HepG2 (cell line): Measurements from ENCODE around the gene TMEM258. TPM values are rescaled to one million over a fixed set of nuclear protein-coding genes. Genes with fewer than 3 reads are reported as not detected.
A peak's percentile ranks its signal among the peaks of the same experiment; 100 is the strongest.

Experiments
- ATF7-NPFF ChIP-seq: sonication (generic); formaldehyde crosslinking; IDR thresholded peaks from 2 replicates; pipeline ENCODE4 v1.8.1; 2023; ENCODE audit warnings: mild to moderate bottlenecking, low read depth, missing genetic modification reagents, moderate library complexity
- HNRNPL ChIP-seq: fragments of 200-400 bp; formaldehyde crosslinking; IDR thresholded peaks from 2 replicates; pipeline ENCODE4 v1.6.1; 2017; ENCODE audit warnings: mild to moderate bottlenecking, low read depth, low read length
- MIER3 ChIP-seq: IDR thresholded peaks from 2 replicates; pipeline ENCODE4 v1.6.1; 2016; ENCODE audit warnings: missing compliant biosample characterization, borderline replicate concordance
- NR2F2 ChIP-seq: IDR thresholded peaks from 2 replicates; pipeline ENCODE4 v1.6.1; 2012; ENCODE audit warnings: low read depth, inconsistent platforms, borderline replicate concordance
- SOX5 ChIP-seq: IDR thresholded peaks from 2 replicates; pipeline ENCODE4 v1.6.1; 2016; ENCODE audit warnings: borderline replicate concordance
- WIZ ChIP-seq: sonication (generic); formaldehyde crosslinking; IDR thresholded peaks from 2 replicates; pipeline ENCODE4 v1.5.1; 2020; ENCODE audit warnings: mild to moderate bottlenecking, missing genetic modification reagents
- ZNF496 ChIP-seq: sonication (generic); formaldehyde crosslinking; IDR thresholded peaks from 2 replicates; pipeline ENCODE4 v1.8.1; 2023; ENCODE audit warnings: mild to moderate bottlenecking, moderate library complexity, missing genetic modification reagents; ENCODE audit not compliant: insufficient replicate concordance
- ZNF660 ChIP-seq: sonication (generic); formaldehyde crosslinking; IDR thresholded peaks from 2 replicates; pipeline ENCODE4 v1.5.1; 2020; ENCODE audit warnings: mild to moderate bottlenecking, low read depth, missing genetic modification reagents, borderline replicate concordance
- polyA plus RNA-seq, 8 experiments: library from polyadenylated mRNA; depleted of rRNA in 3 of 8; stranded (reverse) in 7 of 8; unstranded in 1 of 8; fragments of >200 nt; fragmentation: Illumina TruSeq in 4 of 8; extraction: Trizol in 4 of 8; gene quantifications; 2 replicates each; pipeline versions ENCODE4 v1.2.1 to v1.2.3, GENCODE V29; 2011 to 2016; ENCODE audit warnings: low read depth in 4 of 8, missing spikeins in 1 of 8, mixed read lengths in 1 of 8; ENCODE audit not compliant: insufficient read depth in 1 of 8
- total RNA-seq, 5 experiments: library from RNA; depleted of rRNA; stranded (reverse); fragments of >200 nt; fragmentation: Illumina TruSeq; extraction: Trizol; gene quantifications; 2 replicates each; pipeline ENCODE4 v1.2.3, GENCODE V29; 2016; ENCODE audit warnings: low read depth in 1 of 5
- TF ChIP-seq, protein P1 (sequence below): sonication (generic); formaldehyde crosslinking; IDR thresholded peaks from 2 replicates; pipeline ENCODE4 v1.5.0; 2020; ENCODE audit warnings: missing genetic modification reagents, mild to moderate bottlenecking, borderline replicate concordance
- TF ChIP-seq, protein P2 (sequence below): sonication (generic); formaldehyde crosslinking; IDR thresholded peaks from 2 replicates; pipeline ENCODE4 v1.5.0; 2020; ENCODE audit warnings: missing genetic modification reagents
- TF ChIP-seq, protein P3 (sequence below): sonication (generic); formaldehyde crosslinking; IDR thresholded peaks from 2 replicates; pipeline ENCODE4 v1.8.0; 2022; ENCODE audit warnings: mild to moderate bottlenecking, missing genetic modification reagents, borderline replicate concordance
- TF ChIP-seq, protein P4 (sequence below): sonication (generic); formaldehyde crosslinking; IDR thresholded peaks from 2 replicates; pipeline ENCODE4 v1.9.0; 2021; ENCODE audit warnings: mild to moderate bottlenecking, missing genetic modification reagents
- TF ChIP-seq, protein P5 (sequence below): sonication (generic); formaldehyde crosslinking; IDR thresholded peaks from 2 replicates; pipeline ENCODE4 v1.4.0; 2020; ENCODE audit warnings: missing genetic modification reagents

TMEM258 gene
- total and polyA plus RNA-seq, 2 of the 13 experiments (the other 11 are each of a cell fraction or from before 2014, with no cell fraction given) = 175 to 424 TPM

- TF ChIP-seq, protein P1, sequence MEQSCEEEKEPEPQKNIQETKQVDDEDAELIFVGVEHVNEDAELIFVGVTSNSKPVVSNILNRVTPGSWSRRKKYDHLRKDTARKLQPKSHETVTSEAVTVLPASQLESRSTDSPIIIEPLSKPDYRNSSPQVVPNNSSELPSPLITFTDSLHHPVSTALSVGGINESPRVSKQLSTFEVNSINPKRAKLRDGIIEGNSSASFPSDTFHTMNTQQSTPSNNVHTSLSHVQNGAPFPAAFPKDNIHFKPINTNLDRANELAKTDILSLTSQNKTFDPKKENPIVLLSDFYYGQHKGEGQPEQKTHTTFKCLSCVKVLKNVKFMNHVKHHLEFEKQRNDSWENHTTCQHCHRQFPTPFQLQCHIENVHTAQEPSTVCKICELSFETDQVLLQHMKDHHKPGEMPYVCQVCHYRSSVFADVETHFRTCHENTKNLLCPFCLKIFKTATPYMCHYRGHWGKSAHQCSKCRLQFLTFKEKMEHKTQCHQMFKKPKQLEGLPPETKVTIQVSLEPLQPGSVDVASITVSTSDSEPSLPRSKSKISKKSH (CRISPR knock-in tag) = no peak; the same call in 1 of the 2 replicates
- TF ChIP-seq MIER3 (CRISPR knock-in tag) (peak; percentile 70; the same call in 1 of the 2 replicates), HNRNPL (peak; percentile 88), SOX5 (CRISPR knock-in tag) (peak; percentile 60; the same call in 1 of the 2 replicates), ZNF660 (CRISPR knock-in tag) (no peak; the same call in 1 of the 2 replicates), ZNF496 (CRISPR knock-in tag) (no peak), WIZ (CRISPR knock-in tag) (0 out of 2 replicates have a peak, but pooled peaks have one; percentile 58), NR2F2 (no peak), ATF7-NPFF (CRISPR knock-in tag) (peak; percentile 96)
- TF ChIP-seq, protein P2, sequence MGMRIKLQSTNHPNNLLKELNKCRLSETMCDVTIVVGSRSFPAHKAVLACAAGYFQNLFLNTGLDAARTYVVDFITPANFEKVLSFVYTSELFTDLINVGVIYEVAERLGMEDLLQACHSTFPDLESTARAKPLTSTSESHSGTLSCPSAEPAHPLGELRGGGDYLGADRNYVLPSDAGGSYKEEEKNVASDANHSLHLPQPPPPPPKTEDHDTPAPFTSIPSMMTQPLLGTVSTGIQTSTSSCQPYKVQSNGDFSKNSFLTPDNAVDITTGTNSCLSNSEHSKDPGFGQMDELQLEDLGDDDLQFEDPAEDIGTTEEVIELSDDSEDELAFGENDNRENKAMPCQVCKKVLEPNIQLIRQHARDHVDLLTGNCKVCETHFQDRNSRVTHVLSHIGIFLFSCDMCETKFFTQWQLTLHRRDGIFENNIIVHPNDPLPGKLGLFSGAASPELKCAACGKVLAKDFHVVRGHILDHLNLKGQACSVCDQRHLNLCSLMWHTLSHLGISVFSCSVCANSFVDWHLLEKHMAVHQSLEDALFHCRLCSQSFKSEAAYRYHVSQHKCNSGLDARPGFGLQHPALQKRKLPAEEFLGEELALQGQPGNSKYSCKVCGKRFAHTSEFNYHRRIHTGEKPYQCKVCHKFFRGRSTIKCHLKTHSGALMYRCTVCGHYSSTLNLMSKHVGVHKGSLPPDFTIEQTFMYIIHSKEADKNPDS (CRISPR knock-in tag) = no peak
- TF ChIP-seq, protein P3, sequence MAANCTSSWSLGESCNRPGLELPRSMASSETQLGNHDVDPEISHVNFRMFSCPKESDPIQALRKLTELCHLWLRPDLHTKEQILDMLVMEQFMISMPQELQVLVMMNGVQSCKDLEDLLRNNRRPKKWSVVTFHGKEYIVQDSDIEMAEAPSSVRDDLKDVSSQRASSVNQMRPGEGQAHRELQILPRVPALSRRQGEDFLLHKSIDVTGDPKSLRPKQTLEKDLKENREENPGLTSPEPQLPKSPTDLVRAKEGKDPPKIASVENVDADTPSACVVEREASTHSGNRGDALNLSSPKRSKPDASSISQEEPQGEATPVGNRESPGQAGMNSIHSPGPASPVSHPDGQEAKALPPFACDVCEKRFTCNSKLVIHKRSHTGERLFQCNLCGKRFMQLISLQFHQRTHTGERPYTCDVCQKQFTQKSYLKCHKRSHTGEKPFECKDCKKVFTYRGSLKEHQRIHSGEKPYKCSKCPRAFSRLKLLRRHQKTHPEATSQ (CRISPR knock-in tag) = no peak
- TF ChIP-seq, protein P4, sequence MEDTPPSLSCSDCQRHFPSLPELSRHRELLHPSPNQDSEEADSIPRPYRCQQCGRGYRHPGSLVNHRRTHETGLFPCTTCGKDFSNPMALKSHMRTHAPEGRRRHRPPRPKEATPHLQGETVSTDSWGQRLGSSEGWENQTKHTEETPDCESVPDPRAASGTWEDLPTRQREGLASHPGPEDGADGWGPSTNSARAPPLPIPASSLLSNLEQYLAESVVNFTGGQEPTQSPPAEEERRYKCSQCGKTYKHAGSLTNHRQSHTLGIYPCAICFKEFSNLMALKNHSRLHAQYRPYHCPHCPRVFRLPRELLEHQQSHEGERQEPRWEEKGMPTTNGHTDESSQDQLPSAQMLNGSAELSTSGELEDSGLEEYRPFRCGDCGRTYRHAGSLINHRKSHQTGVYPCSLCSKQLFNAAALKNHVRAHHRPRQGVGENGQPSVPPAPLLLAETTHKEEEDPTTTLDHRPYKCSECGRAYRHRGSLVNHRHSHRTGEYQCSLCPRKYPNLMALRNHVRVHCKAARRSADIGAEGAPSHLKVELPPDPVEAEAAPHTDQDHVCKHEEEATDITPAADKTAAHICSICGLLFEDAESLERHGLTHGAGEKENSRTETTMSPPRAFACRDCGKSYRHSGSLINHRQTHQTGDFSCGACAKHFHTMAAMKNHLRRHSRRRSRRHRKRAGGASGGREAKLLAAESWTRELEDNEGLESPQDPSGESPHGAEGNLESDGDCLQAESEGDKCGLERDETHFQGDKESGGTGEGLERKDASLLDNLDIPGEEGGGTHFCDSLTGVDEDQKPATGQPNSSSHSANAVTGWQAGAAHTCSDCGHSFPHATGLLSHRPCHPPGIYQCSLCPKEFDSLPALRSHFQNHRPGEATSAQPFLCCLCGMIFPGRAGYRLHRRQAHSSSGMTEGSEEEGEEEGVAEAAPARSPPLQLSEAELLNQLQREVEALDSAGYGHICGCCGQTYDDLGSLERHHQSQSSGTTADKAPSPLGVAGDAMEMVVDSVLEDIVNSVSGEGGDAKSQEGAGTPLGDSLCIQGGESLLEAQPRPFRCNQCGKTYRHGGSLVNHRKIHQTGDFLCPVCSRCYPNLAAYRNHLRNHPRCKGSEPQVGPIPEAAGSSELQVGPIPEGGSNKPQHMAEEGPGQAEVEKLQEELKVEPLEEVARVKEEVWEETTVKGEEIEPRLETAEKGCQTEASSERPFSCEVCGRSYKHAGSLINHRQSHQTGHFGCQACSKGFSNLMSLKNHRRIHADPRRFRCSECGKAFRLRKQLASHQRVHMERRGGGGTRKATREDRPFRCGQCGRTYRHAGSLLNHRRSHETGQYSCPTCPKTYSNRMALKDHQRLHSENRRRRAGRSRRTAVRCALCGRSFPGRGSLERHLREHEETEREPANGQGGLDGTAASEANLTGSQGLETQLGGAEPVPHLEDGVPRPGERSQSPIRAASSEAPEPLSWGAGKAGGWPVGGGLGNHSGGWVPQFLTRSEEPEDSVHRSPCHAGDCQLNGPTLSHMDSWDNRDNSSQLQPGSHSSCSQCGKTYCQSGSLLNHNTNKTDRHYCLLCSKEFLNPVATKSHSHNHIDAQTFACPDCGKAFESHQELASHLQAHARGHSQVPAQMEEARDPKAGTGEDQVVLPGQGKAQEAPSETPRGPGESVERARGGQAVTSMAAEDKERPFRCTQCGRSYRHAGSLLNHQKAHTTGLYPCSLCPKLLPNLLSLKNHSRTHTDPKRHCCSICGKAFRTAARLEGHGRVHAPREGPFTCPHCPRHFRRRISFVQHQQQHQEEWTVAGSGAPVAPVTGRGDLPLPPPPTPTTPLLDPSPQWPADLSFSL = no peak
- TF ChIP-seq, protein P5, sequence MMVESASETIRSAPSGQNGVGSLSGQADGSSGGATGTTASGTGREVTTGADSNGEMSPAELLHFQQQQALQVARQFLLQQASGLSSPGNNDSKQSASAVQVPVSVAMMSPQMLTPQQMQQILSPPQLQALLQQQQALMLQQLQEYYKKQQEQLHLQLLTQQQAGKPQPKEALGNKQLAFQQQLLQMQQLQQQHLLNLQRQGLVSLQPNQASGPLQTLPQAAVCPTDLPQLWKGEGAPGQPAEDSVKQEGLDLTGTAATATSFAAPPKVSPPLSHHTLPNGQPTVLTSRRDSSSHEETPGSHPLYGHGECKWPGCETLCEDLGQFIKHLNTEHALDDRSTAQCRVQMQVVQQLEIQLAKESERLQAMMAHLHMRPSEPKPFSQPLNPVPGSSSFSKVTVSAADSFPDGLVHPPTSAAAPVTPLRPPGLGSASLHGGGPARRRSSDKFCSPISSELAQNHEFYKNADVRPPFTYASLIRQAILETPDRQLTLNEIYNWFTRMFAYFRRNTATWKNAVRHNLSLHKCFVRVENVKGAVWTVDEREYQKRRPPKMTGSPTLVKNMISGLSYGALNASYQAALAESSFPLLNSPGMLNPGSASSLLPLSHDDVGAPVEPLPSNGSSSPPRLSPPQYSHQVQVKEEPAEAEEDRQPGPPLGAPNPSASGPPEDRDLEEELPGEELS (CRISPR knock-in tag) = peak; percentile 64; the same call in 1 of the 2 replicates
Observed at GRCh38 chr11:61816736-61817455, 24.5 kb upstream of the TMEM258 start, which contains the start of gene FADS1 (continued).
